Stimulated activated CD8-positive, alpha-beta memory T cell treated with anti-CD3 and anti-CD28 coated beads, Interleukin-7, amount 100 ng/mL, for 4 hours (primary cell): ENCODE data around the gene UBR1.

Source experiments
- DNase-seq, 2 donors: peaks; one replicate each; pipeline ENCODE4 v3.0.0-alpha.2; 2020; ENCODE audit warnings: low read depth in 2 of 2

The UBR1 gene

DNA sequence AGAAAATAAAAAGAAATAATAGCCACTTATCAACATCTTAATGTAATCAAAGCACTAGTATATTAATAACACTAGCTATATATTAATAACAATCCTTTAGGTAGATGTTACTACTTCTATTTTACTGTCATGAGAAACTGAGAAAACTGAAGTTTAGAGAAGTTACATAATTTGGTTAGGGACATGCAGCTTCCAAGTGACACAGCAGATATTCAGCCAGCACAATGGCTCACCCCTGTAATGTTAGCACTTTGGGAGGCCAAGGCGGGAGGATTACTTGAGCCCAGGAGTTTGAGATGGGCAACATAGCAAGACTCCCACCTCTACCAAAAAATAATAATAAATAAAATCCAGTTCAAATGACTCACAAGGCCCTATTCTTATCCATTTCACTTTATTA, 1.9 kb upstream of the UBR1 start:
- no peak for DNase-seq

DNA sequence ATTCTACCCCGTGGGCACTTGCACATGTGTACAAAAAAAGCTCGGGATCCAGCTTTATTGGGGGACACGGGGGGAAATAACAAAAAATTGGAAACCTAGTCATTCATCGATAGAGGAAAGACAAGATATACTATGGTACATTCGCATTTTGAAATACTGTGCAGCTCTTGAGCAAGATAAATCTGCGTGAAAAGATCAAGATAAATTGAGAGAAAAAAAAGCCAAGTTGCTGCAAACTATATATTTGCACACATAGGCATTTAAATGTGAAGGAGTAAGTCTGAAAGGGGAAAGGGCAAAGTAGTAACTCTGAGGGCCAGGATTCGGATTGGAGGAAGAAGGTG, 620 bp upstream of the UBR1 start:
- no peak for DNase-seq

DNA sequence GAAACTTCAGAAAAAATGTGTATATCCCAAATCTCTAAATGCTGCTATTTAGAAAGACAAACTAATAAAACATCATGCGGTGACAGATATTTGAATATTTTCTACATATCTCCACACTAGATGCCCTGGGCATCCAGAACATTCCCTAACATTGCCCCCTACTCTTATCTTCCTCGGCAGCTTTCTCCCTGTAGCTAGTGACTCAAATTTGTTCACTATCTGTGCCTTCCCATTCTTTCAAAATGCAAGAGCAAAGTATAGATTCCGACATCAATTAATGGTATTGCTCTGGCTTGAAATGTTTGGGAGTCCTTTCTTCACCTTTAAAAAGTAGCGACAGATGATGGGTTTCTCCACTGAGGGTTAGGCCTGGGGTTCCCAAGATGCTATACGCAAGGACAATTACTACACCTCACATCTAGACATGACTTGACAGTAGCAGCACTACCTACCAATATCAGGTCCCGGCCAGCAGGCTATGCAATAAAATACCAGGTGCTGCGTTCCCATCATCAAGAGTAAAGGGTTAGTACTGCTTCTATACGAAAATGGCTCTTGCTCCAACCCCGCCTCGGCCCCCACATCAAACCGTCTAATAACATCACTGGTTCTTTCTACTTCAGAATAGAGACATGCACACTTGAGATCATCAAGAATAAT, 631 bp downstream of the UBR1 start:
- DNase-seq = no peak

DNA sequence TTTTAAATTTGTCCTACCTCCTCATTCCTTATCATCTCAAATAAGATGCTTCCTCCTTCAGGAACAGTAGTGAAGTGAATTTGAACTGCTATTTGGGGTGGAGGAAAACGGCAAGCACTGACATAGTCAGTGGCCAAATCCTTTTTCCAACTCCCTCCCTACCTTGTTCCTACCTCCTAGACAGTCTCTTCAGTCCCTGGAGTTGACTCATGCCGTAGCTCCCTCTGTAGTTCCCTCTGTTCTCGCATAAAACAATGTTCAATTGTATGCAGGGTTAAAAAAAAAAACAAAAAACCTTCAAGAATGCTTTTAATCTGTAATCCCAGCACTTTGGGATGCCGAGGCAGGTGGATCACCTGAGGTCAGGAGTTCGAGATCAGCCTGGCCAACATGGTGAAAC, 1.4 kb downstream of the UBR1 start:
- no peak for DNase-seq

DNA sequence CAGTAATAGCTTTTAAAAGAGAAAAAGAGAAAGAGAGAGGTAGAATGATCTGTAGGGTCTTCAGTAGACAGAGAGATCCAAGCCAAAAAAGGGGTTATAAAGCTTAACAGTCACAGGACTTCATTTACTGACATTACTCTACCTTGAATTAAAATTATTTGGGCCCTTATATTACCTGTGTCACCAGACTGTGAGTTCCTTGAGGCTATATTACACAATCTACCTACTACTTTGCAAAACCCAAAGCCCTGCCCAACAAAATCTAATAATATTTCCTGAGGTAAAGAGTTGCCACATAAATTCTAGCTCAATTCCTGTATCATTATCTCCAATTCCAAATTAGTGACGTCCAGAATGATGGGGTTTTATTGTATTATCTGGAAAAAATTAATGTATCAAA, 1.9 kb downstream of the UBR1 start:
- DNase-seq = no peak

DNA sequence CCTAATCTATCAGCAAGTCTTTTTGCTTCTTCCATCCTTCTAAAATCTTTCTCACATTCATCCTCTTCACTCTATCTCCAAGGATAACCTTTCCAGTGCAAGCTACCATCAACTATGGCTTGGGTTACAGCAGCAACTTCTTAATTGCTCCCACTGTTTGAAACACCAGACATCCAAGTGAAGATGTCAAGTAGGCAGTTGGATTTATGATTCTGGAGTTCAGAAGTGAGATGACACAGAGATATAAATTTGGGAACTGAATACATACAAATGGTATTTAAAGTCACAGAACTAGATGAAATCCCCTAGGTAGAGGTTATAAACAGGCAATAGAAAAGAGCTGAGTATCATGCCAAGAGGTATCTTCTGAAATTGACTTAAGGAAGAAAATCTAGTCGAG, 3.7 kb downstream of the UBR1 start:
- DNase-seq = no peak

DNA sequence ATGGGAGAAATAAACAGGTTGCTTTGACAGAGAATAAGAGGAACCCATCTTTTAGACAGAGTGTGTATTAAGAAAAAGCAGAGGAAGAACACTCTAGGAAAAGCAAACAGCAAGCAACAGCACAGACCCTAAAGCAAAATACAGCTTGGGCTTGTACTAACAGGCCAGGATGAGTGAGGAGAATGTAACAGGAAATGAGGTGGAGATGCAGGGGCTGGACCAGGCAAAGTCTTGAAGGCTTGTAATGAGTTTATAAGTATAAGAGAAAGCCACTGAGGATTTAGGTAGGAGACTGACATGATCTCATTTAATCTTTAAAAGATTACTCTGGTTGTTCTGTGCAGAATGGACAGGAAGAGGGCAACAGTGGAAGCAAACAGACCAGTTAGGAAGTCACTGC, 4.9 kb downstream of the UBR1 start:
- no peak for DNase-seq

DNA sequence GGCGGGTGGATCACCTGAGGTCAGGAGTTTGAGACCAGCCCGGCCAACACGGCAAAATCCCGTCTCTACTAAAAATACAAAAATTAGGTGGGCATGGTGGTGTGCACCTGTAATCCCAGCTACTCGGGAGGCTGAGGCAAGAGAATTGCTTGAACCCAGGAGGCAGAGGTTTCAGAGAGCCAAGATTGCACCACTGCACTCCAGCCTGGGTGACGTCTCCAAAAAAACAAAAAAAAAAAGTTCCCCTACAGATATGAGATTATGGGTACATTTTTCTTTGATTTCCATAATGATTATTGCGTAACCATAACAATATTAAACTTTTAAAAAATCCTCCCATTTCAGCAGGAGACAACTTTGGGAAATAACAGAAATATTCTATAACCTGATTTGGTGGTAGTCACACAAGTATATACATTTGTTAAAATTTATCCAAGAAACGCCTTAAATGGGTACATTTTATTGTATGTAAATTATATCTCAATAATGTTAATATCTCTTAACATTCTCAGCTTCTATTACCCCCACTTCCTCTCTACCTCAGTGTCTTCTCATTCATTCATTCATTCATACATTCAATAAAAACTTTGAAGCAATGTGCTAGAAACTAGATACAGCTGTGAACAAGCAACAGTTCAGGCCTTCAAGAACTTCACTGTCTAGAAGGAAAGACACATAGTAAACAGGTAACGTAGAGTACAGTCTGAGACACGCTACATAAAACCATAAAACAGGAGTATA, 6.6 kb downstream of the UBR1 start:
- DNase-seq = no peak

DNA sequence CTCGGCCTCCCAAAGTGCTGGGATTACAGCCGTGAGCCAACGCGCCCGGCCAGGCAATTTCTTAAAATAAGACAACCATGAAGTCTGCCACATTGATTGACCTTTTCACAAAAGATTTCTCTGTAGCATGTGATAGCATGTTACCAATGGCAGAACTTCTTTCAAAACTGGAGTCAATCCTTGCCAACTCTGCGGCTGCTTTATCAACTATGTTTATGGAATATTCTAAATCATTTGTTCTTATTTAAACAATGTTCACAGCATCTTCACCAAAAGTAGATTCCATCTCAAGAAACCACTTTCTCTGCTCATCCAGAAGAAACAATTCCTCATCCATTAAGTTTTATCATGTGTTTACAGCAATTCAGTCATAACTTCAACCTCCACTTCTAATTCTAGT, 9.4 kb downstream of the UBR1 start:
- no peak for DNase-seq

DNA sequence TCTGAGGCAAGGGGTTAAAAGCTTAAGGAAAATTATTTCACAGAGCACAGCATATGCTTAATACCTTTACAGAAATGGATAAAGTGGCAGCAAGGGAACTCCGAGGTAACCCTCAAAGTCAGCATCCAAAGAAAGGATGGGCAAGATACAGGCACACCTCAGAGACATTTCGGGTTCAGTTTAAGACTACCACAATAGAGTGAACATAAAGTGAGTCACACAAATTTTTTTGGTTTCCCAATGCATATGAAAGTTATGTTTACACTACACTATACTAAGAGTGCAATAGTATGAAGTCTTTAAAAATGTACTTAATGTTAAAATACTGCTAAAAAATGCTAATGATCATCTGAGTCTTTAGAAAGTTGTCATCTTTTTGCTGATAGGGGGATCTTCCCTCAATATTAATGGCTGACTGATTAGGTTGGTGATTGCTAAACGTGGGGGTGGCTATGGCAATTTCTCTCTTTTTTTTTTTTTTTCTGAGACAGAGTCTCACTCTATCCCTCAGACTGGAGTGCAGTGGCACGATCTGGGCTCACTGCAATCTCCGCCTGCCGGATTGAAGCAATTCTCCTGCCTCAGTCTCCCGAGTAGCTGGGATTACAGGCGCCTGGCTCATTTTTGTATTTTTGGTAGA, 10.0 kb downstream of the UBR1 start:
- no peak for DNase-seq

DNA sequence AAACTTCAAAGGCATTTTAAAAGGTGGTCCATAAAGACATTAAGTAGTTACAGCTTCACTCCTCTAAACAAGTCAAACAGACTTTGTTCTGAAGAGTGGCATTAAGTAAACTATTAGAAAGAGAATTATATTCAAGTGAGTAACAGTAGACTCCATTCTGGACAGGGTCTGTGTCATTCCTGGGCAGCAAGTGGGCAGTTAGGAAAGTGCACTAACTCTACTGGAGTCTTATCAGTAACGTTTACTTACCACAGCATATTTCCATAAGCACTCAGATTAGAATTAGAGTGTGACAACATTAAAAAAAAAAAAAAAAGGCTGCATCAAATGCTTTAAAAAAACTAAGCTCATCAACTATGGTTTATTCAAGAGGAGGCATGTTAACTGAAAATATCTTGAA, 10.6 kb downstream of the UBR1 start:
- no peak for DNase-seq

DNA sequence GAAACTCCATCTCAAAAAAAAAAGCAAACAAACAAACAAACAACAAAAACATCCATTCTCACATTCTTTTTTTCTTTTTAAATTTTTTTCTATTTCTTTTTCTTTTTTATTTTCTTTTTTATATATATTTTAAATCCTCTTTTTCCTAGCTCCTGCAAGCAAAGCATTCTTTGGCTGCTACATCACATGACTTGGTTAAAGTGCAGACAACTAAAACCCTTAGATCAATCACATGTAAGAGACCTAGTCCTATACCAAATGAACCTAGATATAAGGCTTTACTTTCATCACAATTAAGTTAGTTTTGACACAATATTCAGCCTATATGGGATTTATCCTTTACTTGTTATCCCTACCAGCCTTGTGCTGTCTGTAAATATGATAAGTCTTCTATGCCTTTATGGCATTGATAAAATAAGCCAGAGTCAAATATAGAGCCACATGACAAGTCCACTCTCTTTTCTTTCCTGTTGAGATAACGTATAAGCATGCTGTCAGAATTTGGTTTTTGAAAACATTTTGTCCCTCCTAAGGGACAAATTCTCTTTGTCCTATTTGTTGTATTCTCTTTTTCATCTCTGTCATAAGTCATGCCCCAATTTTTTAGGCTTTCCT, 11.3 kb downstream of the UBR1 start:
- DNase-seq = no peak

DNA sequence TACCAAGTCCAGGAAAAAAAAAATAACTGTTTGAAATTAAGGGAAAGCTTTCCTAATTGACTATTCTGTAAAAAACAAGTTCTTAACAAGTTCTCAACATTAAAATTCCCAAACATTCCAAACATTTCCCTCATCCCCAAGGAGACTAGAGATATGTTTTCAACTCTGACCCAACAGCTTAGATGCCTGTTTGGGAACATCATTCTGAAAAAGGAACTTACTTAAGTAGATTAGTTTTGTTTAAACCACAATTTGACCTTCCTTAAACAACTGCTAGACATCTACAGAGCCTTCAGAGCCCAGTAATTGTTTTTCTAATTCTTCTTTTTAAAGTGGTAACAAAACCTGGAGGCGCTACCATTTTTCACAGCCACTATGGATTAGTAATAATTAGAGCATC, 12.8 kb downstream of the UBR1 start:
- DNase-seq = no peak

DNA sequence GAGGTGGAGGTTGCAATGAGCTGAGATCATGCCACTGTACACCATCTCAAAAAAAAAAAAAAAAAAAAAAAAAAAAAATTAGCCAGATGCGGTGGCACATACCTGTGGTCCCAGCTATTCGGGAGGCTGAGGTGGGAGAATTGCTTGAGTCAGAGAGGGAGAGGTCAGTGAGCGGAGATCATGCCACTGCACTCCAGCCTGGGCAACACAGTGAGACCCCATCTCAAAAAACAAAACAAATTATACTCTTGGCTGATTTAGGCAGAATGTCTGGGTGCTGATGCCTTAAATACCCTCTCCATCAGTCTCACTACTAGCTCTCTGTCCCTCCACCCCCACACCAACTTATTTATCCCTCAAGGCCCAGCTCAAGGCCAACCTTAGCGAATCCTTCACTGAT, 14.0 kb downstream of the UBR1 start:
- no peak for DNase-seq

DNA sequence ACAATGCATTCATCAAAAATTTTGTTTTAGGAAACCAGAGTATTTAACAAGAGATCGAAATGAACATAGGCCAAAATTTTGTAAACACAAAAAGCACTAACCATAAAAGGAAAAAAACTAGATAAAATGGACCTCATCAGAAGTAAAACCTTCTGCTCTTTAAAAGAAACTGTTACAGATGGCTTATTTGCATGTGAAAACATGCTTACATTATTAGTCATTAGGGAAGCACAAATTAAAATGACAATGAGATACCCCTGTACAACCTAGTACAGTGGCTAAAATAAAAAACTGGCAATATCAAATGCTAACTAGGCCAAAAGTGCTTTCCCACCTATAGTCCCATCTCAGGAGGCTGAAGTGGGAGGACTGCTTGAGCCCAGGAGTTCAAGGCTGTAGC, 19.3 kb downstream of the UBR1 start:
- no peak for DNase-seq

DNA sequence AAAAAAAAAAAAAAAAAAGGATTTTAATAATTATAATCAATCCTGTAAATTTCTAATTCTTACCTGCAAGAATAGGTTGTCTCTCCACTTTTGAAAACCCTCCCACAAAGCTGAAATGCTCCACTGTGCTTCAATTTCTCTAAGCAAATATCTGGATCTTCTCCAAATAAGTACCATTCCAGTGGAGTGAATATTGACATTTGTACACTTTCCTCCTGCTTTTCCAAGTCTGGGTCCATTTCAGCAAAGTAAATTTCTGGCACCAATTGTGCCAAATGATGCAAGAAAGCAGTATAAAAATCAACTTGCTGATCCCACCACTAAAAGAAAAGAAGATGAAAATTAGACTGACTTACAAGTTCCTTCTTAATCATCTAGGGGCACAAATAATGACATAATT, 19.9 kb downstream of the UBR1 start:
- DNase-seq = no peak

DNA sequence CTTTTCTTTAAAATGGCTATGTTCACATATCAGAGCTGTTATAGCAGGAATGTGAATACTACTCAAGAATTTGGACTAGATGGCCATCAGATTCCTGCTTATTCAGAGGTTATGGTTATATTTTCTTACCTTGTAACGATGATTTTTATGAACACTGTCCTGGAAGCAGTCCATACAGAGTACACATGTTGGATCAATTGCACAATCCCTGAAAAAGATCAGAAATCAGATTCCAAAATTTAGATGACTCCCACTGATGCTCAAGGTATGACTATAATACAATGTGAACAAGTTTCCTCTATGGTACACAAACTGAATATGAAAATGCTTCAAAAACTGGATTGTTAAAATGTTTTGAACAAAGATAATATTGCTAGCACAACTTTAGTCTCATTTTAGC, 23.3 kb downstream of the UBR1 start:
- DNase-seq = no peak

DNA sequence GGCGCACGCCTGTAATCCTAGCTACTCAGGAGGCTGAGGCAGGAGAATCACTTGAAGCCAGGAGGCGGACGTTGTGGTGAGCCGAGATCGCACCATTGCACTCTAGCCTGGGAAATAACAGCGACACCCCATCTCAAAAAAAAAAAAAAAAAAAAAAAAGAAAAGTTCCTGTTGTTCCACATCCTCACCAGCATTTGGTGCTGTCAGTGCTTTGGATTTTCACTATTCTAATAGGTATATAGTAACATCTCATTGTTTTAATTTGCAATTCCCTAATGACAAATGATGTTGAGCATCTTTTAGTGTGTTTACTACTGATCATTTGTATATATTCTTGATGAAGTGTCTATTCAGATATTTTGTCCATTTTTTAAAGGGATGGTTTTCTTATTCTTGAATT, 24.6 kb downstream of the UBR1 start:
- DNase-seq = no peak

DNA sequence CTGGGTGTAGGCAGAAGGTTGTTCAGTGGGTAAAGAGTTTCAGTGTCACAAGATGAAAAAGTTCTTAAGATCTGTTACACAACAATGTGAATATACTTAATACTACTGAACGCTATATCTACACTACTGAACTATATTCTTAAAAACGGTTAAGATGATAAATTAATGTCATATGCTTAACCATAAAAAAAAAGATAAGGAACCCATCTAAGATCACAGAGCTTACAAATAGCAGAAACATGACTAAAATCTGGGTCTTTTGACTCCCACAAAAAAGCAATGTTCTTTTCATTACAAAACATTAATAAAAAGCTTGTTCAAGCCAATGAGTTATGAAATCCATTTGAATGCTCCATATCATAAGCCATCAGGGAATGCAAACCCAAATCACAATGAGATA, 34.4 kb downstream of the UBR1 start:
- no peak for DNase-seq

DNA sequence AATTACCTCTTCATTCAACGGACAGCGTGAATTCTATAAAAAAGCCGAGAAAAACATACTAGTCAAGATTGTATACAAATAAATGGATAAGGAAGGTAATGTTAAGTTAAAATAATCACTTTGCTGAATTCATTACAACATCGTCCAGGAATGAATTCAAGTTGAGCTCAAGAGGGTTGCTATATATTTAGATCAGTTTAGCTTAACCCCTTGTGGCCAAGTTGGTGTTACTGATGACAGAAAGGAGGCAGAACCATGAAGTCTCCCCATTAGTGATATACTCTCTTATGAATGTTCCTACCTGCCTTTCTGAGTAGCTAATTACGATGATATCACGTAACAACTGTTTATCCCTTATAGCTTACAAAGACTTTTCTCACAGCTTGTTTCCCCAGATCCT, 34.9 kb downstream of the UBR1 start:
- DNase-seq = no peak

DNA sequence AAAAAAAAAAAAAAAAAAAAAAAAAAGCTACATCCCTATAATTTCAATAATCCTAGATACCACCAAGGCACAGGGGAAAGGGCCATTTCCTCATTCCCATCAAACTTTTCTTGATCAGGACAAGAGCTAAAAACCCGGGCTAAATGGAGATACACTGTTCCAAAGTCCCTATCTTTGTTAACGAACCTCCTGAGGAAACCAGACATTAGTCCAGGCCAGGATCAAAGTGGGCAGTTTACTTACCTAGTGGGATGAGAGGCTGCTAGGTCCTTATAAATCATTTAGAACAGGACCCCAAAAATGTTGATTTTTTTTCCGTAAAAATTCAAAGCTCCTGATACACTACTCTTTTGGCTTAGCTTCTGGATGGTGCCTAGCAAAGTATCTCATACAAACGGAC, 35.6 kb downstream of the UBR1 start:
- DNase-seq = no peak

DNA sequence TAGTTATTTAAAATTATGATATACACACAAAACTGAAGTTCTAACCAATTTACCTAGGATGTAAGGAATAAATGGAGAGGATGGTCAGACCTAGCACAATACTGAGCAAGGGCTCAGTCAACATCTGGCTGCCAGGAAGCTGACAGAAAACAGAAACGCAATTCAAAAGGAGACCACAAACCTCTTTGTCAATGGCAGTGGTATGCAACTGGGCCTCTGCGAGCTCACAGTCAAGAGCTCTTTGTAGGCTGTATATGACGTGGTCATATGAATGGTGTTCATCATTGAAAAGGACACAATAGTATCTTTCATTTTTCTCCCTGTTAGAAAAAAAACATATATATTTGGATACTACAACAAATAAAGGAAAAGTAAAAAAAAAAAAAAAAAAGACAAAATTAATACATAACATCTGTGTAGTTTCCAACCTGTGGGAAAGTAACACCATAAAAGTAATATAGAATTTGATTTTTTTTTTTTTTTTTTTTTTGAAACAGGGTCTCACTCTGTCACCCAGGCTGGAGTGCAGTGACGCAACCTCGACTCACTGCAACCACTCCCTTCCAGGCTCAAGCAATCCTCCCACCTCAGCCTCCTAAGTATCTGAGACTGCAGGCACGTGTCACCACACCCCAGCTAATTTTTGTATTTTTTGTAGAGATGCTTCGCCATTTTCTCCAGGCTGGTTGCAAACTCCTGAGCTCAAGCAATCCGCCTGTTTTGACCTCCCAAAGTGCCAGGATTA, 37.9 kb downstream of the UBR1 start:
- DNase-seq = no peak
